Nephron (organoid): ENCODE results near the gene TEX36.
"Not testable (repeated sequence)": the region's sequence is repeated elsewhere in the genome, so short reads cannot be mapped to it uniquely, and the experiment has no call there.

Experiments used
- H3K27ac Mint-ChIP-seq, 3 experiments: 2 replicates each; pipeline ENCODE4 v1.8.0; 2020; ENCODE audit warnings: mixed read lengths in 3 of 3, mild to moderate bottlenecking in 2 of 3, moderate library complexity in 1 of 3
- H3K27me3 Mint-ChIP-seq: 2 replicates; pipeline ENCODE4 v1.8.0; 2021; ENCODE audit warnings: low read depth, mild to moderate bottlenecking, moderate library complexity, mixed read lengths
- H3K36me3 Mint-ChIP-seq: 2 replicates; pipeline ENCODE4 v1.8.0; 2020; ENCODE audit warnings: low read depth, mixed read lengths
- H3K4me1 Mint-ChIP-seq: 2 replicates; pipeline ENCODE4 v1.8.0; 2020; ENCODE audit warnings: mixed read lengths
- H3K4me3 Mint-ChIP-seq, 3 experiments: 2 replicates each; pipeline ENCODE4 v1.8.0; 2020; ENCODE audit warnings: mild to moderate bottlenecking in 3 of 3, mixed read lengths in 3 of 3, moderate library complexity in 2 of 3
- H3K9me3 Mint-ChIP-seq: 2 replicates; pipeline ENCODE4 v1.8.0; 2020; ENCODE audit warnings: mixed read lengths
- CTCF ChIP-seq, 3 experiments: fragments of 200-600 bp; sonication (generic); IDR thresholded peaks; one replicate each; pipeline ENCODE4 v1.5.0; 2021; ENCODE audit warnings: antibody characterized with exemption in 3 of 3; ENCODE audit not compliant: unreplicated experiment in 3 of 3

Gene TEX36

GRCh38 chr10:125719173-125720001, 36.4 kb upstream of the TEX36 start, which contains the start of gene EDRF1:
EDRF1 (plus strand) TSS chr10:125719709; CDS start chr10:125719808, 99 bp downstream.
- Mint-ChIP-seq H3K36me3 (peaks cover 32% of the 10 kb centered on the region), H3K4me1 (peaks cover 8% of the 10 kb centered on the region), H3K4me3 (peak within 1 kb of the TSS; percentile 94 to 98 (median 97)), H3K9me3 (peaks cover 10% of the 10 kb centered on the region), H3K27me3 (no peaks in the 10 kb centered on the region), H3K27ac (peak within 1 kb of the TSS; percentile 79 to 96 (median 95))
- no peak for TF ChIP-seq CTCF (IDR thresholded peaks at IDR 0.05; ENCODE audit: unreplicated experiment in 3 of 3)

GRCh38 chr10:125714728-125715127, 31.8 kb upstream of the TEX36 start:
- Mint-ChIP-seq H3K9me3 (peaks cover 20% of the 10 kb centered on the region), H3K36me3 (peaks cover 12% of the 10 kb centered on the region), H3K4me1 (peaks cover 12% of the 10 kb centered on the region)
- not testable (repeated sequence) for H3K27ac Mint-ChIP-seq, H3K4me3 Mint-ChIP-seq, H3K27me3 Mint-ChIP-seq

GRCh38 chr10:125711110-125711750, 28.3 kb upstream of the TEX36 start:
- Mint-ChIP-seq H3K27ac (no peak overlapping the region), H3K27me3 (peaks cover 6% of the 10 kb centered on the region), H3K4me3 (no peak overlapping the region), H3K36me3 (peaks cover 5% of the 10 kb centered on the region), H3K4me1 (peaks cover 30% of the 10 kb centered on the region), H3K9me3 (peaks cover 9% of the 10 kb centered on the region)
- TF ChIP-seq CTCF (IDR thresholded peaks at IDR 0.05; ENCODE audit: unreplicated experiment in 3 of 3): no peak

GRCh38 chr10:125709553-125710474, 26.9 kb upstream of the TEX36 start:
- Mint-ChIP-seq H3K36me3 (peaks cover 5% of the 10 kb centered on the region), H3K4me3 (peak overlapping the region in 1 of 3 experiments; percentile 19), H3K27me3 (peaks cover 6% of the 10 kb centered on the region), H3K4me1 (peaks cover 30% of the 10 kb centered on the region), H3K9me3 (peaks cover 9% of the 10 kb centered on the region), H3K27ac (peak overlapping the region; percentile 10 to 76 (median 46))
- no peak for TF ChIP-seq CTCF (IDR thresholded peaks at IDR 0.05; ENCODE audit: unreplicated experiment in 3 of 3)

GRCh38 chr10:125708971-125709503, 26.1 kb upstream of the TEX36 start:
- Mint-ChIP-seq H3K9me3 (peaks cover 7% of the 10 kb centered on the region), H3K27me3 (peaks cover 6% of the 10 kb centered on the region), H3K4me3 (no peak overlapping the region), H3K4me1 (peaks cover 30% of the 10 kb centered on the region), H3K36me3 (peaks cover 5% of the 10 kb centered on the region), H3K27ac (peak overlapping the region in 2 of 3 experiments; percentile 25 to 78)
- no peak for TF ChIP-seq CTCF (IDR thresholded peaks at IDR 0.05; ENCODE audit: unreplicated experiment in 3 of 3)
